K562 (cell line): ENCODE measurements around the gene KCND3. TPM values are rescaled to one million over a fixed set of nuclear protein-coding genes. Genes with fewer than 3 reads are reported as not detected.

ENCODE experiments used
- ATF7 ChIP-seq: fragments of 450-650 bp; IDR thresholded peaks from 2 replicates; pipeline ENCODE4 v1.7.1; 2014; ENCODE audit warnings: mild to moderate bottlenecking, moderate library complexity
- CBFA2T3 ChIP-seq: fragments of 450-650 bp; IDR thresholded peaks from 2 replicates; pipeline ENCODE4 v1.6.1; 2017
- COPS2 ChIP-seq: fragments of 450-650 bp; conservative IDR thresholded peaks from 2 replicates; pipeline ENCODE4 v1.6.1; 2016; ENCODE audit warnings: mild to moderate bottlenecking, moderate library complexity
- DACH1 ChIP-seq: fragments of 450-650 bp; IDR thresholded peaks from 2 replicates; pipeline ENCODE4 v1.6.1; 2018; ENCODE audit not compliant: partially characterized antibody
- E2F4 ChIP-seq: sonication (generic); formaldehyde crosslinking; IDR thresholded peaks from 2 replicates; pipeline ENCODE4 v1.8.0; 2022; ENCODE audit warnings: mild to moderate bottlenecking, low read depth, missing genetic modification reagents
- ELF4 ChIP-seq: fragments of 450-650 bp; formaldehyde crosslinking; IDR thresholded peaks from 2 replicates; pipeline ENCODE4 v1.4.0; 2022; ENCODE audit warnings: missing genetic modification characterization
- ESRRB ChIP-seq: fragments of 250-450 bp; sonication (Bioruptor Pico); IDR thresholded peaks from 2 replicates; pipeline ENCODE4 v1.5.0; 2020; ENCODE audit warnings: mild to moderate bottlenecking, moderate library complexity, borderline replicate concordance
- ETV6 ChIP-seq, 3 experiments: fragments of 150-350 bp in 1 of 3; sonication (generic) in 1 of 3; formaldehyde crosslinking in 1 of 3; IDR thresholded peaks; 2 replicates each; pipeline versions ENCODE4 v1.6.1 to v1.8.0; 2014 to 2022; ENCODE audit warnings: borderline replicate concordance in 2 of 3, low read depth in 2 of 3, antibody characterized with exemption in 1 of 3, low read length in 1 of 3, mild to moderate bottlenecking in 1 of 3, missing genetic modification reagents in 1 of 3
- FOXK1 ChIP-seq: sonication (generic); formaldehyde crosslinking; IDR thresholded peaks from 2 replicates; pipeline ENCODE4 v1.8.0; 2022; ENCODE audit warnings: missing genetic modification reagents, mild to moderate bottlenecking, borderline replicate concordance
- FOXM1 ChIP-seq, 2 experiments: fragments of 450-650 bp in 1 of 2; sonication (generic) in 1 of 2; formaldehyde crosslinking in 1 of 2; IDR thresholded peaks; 2 replicates each; pipeline versions ENCODE4 v1.6.1 to v1.9.0; 2017 to 2022; ENCODE audit warnings: low read depth in 2 of 2, mild to moderate bottlenecking in 2 of 2, missing genetic modification reagents in 1 of 2, moderate library complexity in 1 of 2
- MYNN ChIP-seq, 2 experiments: sonication (generic); formaldehyde crosslinking in 1 of 2; IDR thresholded peaks; 2 replicates each; pipeline versions ENCODE4 v1.5.0 to v1.6.1; 2016 to 2020; ENCODE audit warnings: antibody characterized with exemption in 1 of 2, missing genetic modification reagents in 1 of 2
- PCBP1 ChIP-seq: fragments of 200-400 bp; formaldehyde crosslinking; IDR thresholded peaks from 2 replicates; pipeline ENCODE4 v1.6.1; 2018; ENCODE audit warnings: mild to moderate bottlenecking, low read depth, low read length; ENCODE audit not compliant: poor library complexity, severe bottlenecking
- SRSF9 ChIP-seq: fragments of 200-400 bp; formaldehyde crosslinking; IDR thresholded peaks from 2 replicates; pipeline ENCODE4 v1.6.1; 2017; ENCODE audit warnings: low read depth, low read length, borderline replicate concordance
- TARDBP ChIP-seq: fragments of 450-650 bp; IDR thresholded peaks from 2 replicates; pipeline ENCODE4 v1.6.1; 2016
- TEAD2 ChIP-seq: fragments of 450-650 bp; IDR thresholded peaks from 2 replicates; pipeline ENCODE4 v1.6.1; 2016; ENCODE audit warnings: missing genetic modification characterization, control low read depth, missing compliant biosample characterization
- TRIM25 ChIP-seq: fragments of 450-650 bp; IDR thresholded peaks from 2 replicates; pipeline ENCODE4 v1.7.0; 2016; ENCODE audit warnings: borderline replicate concordance
- ZBTB2 ChIP-seq: fragments of 450-650 bp; IDR thresholded peaks from 2 replicates; pipeline ENCODE4 v1.6.1; 2016; ENCODE audit warnings: antibody characterized with exemption
- ZNF431 ChIP-seq: sonication (generic); formaldehyde crosslinking; IDR thresholded peaks from 2 replicates; pipeline ENCODE4 v1.8.0; 2022; ENCODE audit warnings: mild to moderate bottlenecking, missing genetic modification reagents
- ZNF778 ChIP-seq: fragments of 450-650 bp; formaldehyde crosslinking; IDR thresholded peaks from 2 replicates; pipeline ENCODE4 v1.4.0; 2020; ENCODE audit warnings: mild to moderate bottlenecking, moderate library complexity
- polyA plus RNA-seq, 8 experiments: library from polyadenylated mRNA; depleted of rRNA in 4 of 8; stranded (reverse) in 5 of 8; unstranded in 3 of 8; fragments of >200 nt; fragmentation: Nextera tagmentation in 2 of 8; fragmentation: Illumina TruSeq in 1 of 8; extraction: Ambion mirVana in 2 of 8; extraction: Trizol in 1 of 8; gene quantifications; 2 replicates each; pipeline versions ENCODE4 v1.2.1 to v1.2.3, GENCODE V29; 2011 to 2014; ENCODE audit warnings: inconsistent platforms in 1 of 8, missing spikeins in 1 of 8
- total RNA-seq, 7 experiments: library from RNA; depleted of rRNA in 6 of 7; stranded (reverse); fragments of >200 nt in 6 of 7; fragmentation: Illumina TruSeq in 2 of 7; extraction: Trizol in 2 of 7; gene quantifications; 2 replicates each; pipeline versions ENCODE4 v1.2.1 to v1.2.3, GENCODE V29; 2011 to 2021; ENCODE audit warnings: low replicate concordance in 1 of 7
- TF ChIP-seq, protein P1 (sequence below): fragments of 250-450 bp; sonication (Bioruptor Pico); IDR thresholded peaks from 2 replicates; pipeline ENCODE4 v1.9.0; 2021; ENCODE audit warnings: mild to moderate bottlenecking
- TF ChIP-seq, protein P2 (sequence below): fragments of 250-450 bp; sonication (Bioruptor Pico); IDR thresholded peaks from 2 replicates; pipeline ENCODE4 v1.8.0; 2021; ENCODE audit warnings: moderate library complexity, mild to moderate bottlenecking, inconsistent platforms

The KCND3 gene
- total and polyA plus RNA-seq, 9 of the 15 experiments (the other 6 are each of a cell fraction or from before 2014, with no cell fraction given): not detected

DNA sequence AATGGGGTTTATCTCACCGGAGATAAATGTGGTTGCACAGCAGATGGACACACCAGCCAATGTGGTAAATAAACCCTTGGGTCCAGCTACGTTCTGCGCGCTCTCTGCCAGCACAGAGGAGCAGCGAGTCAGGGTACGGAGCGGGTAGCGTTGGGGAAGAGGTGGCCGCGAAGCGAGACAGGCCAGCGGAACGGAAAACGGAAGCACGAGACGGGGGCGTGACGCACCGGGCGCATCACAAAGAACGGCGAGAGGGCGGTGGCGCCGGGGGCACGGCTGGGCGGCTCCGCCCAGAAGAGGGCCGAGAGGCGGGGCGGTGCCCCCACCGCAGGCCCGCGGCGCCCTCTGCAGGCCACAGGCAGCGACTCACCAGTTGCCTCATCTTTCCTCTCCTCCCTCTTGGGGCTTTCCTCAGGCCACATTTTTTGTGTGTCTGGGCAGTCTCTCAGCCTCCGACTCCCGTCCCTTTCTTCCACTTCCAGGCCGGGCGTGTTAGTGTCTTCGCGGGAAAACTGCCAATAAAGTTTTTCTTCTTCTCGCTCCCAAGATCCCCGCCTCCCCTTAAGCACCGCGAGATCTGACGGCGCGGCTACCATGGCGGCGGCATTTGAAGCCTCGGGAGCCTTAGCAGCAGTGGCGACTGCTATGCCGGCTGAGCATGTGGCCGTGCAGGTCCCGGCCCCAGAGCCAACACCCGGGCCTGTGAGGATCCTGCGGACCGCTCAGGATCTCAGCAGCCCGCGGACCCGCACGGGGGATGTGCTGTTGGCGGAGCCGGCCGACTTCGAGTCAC is 233.9 kb downstream of the KCND3 start, which contains the start of gene DDX20 (continued):
- no peak; the same call in 1 of the 2 replicates for TF ChIP-seq FOXK1 (CRISPR knock-in tag)
- no peak for TF ChIP-seq TRIM25
- TF ChIP-seq E2F4: peak; percentile 90
- TF ChIP-seq CBFA2T3: peak; percentile 39; the same call in 1 of the 2 replicates
- peak in 1 of 2 experiments; percentile 59; a peak in 1 of 4 replicates for TF ChIP-seq ETV6 (IDR thresholded peaks at IDR 0.05; ENCODE audit: borderline replicate concordance in 1 of 2, low read depth in 2 of 2, low read length in 1 of 2)
- TF ChIP-seq ETV6 (CRISPR knock-in tag; IDR thresholded peaks at IDR 0.05; ENCODE audit: borderline replicate concordance): 0 out of 2 replicates have a peak, but pooled peaks have one; percentile 65
- no peak for TF ChIP-seq ZNF431
- TF ChIP-seq FOXM1 (IDR thresholded peaks at IDR 0.05; ENCODE audit: low read depth): peak; percentile 42
- peak; percentile 93 for TF ChIP-seq FOXM1 (CRISPR knock-in tag; IDR thresholded peaks at IDR 0.05; ENCODE audit: low read depth)
- TF ChIP-seq ELF4 (CRISPR knock-in tag): no peak
- no peak for TF ChIP-seq PCBP1
- TF ChIP-seq COPS2: no peak
- TF ChIP-seq SRSF9: no peak
- TF ChIP-seq TARDBP: peak; percentile 78
- TF ChIP-seq TEAD2 (tag): no peak
- TF ChIP-seq, protein P1, sequence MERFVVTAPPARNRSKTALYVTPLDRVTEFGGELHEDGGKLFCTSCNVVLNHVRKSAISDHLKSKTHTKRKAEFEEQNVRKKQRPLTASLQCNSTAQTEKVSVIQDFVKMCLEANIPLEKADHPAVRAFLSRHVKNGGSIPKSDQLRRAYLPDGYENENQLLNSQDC (CRISPR knock-in tag): no peak
- TF ChIP-seq ZBTB2: peak; percentile 53
- TF ChIP-seq ESRRB: no peak
- TF ChIP-seq DACH1: no peak
- TF ChIP-seq MYNN (IDR thresholded peaks at IDR 0.05): peak; percentile 52
- no peak for TF ChIP-seq MYNN (CRISPR knock-in tag; IDR thresholded peaks at IDR 0.05)
- no peak for TF ChIP-seq ZNF778 (CRISPR knock-in tag)
- TF ChIP-seq, protein P2, sequence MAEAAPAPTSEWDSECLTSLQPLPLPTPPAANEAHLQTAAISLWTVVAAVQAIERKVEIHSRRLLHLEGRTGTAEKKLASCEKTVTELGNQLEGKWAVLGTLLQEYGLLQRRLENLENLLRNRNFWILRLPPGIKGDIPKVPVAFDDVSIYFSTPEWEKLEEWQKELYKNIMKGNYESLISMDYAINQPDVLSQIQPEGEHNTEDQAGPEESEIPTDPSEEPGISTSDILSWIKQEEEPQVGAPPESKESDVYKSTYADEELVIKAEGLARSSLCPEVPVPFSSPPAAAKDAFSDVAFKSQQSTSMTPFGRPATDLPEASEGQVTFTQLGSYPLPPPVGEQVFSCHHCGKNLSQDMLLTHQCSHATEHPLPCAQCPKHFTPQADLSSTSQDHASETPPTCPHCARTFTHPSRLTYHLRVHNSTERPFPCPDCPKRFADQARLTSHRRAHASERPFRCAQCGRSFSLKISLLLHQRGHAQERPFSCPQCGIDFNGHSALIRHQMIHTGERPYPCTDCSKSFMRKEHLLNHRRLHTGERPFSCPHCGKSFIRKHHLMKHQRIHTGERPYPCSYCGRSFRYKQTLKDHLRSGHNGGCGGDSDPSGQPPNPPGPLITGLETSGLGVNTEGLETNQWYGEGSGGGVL (CRISPR knock-in tag): no peak
- peak; percentile 94 for TF ChIP-seq ATF7
